Muscle of arm (tissue), 12 donors: ENCODE results near the gene ARL1. TPM values are rescaled to one million over a fixed set of nuclear protein-coding genes. Genes with fewer than 3 reads are reported as not detected.

Experiments
- DNase-seq: peaks from one replicate; pipeline ENCODE4 v3.0.0-alpha.2; 2013
- polyA plus RNA-seq, 12 donors: library from polyadenylated mRNA; unstranded; fragments of 120-200 nt; gene quantifications; one replicate each; pipeline ENCODE4 v1.2.1, GENCODE V29; 2013; ENCODE audit not compliant: insufficient read length in 12 of 12

The ARL1 gene
- polyA plus RNA-seq, 12 donors = 71.7 to 114 (median 99.4) TPM; not detected in 1

DNA sequence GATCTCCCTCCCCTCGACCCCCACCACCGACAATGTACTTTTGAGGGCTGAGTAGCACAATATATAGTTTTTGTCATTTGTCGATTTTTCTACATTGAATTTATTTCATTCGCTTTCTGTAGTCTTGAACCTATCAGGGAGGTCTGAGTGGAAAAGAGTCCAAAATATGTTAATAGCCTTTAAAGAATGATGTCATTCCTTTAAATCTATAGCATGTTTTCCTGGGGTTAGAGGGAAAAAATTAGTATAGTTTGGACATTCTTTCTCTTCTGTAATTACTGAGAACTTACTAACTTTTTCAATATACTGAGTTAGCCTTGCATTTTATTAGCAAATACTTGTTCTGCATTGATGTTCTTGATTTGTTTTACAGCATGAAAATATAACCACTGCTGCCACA lies 55.9 kb downstream of the ARL1 start:
- no peak for DNase-seq

DNA sequence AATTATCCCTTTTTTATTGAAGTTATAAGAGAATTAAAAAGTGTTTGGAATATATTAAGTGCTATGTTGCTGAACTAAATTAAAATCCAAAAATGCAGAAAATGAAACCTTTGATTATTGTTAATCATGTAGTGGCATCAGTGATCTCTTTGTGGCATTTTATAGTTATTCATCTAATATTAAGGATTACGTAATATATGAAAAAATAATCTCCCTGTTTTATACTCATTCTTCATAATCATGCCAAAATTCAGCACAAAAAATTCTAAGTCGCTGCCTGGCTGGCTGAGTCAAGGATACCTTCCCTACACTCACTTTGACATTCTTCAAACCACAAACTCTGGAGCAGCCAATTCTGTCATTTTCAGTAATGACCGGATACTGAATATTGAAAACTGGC lies 63.7 kb downstream of the ARL1 start:
- no peak for DNase-seq

Other genes starting within 250 kb of the ARL1 start
- gene SLC5A8, start 197.5 kb downstream of the ARL1 start, polyA plus RNA-seq = under 1 TPM in 6 of 12 donors, not detected in 6; 0.05 to 0.14 (median 0.07) TPM
- 10 to 100 TPM in 11 of 12 donors, not detected in 1; 10.9 to 15.7 (median 12.4) TPM for gene UTP20, start 127.7 kb downstream of the ARL1 start, polyA plus RNA-seq
- under 1 TPM in 1 of 12 donors, not detected in 11; 0.97 TPM for gene SPIC, start 67.6 kb upstream of the ARL1 start, polyA plus RNA-seq
- 1,000 to 10,000 TPM in 11 of 12 donors, 100 to 1,000 TPM in 1; 917 to 4,665 (median 3,965) TPM for gene MYBPC1, start 187.2 kb upstream of the ARL1 start, polyA plus RNA-seq